Stimulated activated CD4-positive, alpha-beta T cell treated with anti-CD3 and anti-CD28 coated beads, TNF-alpha, amount 100 ng/mL, for 48 hours (primary cell): ENCODE data around the gene GALNT9.
A peak's percentile ranks its signal among the peaks of the same experiment; 100 is the strongest.
"Not testable (repeated sequence)": the region's sequence is repeated elsewhere in the genome, so short reads cannot be mapped to it uniquely, and the experiment has no call there.

Experiments used
- DNase-seq, 3 donors: peaks; one replicate each; pipeline ENCODE4 v3.0.0-alpha.2; 2020; ENCODE audit warnings: low read depth in 3 of 3

GALNT9 gene

GRCh38 chr12:132155771-132156572 is 173.4 kb downstream of the GALNT9 start:
- DNase-seq: no peak

- no peak for DNase-seq
Measured at GRCh38 chr12:132154941-132155770, 174.2 kb downstream of the GALNT9 start.

- no peak for DNase-seq
Measured at GRCh38 chr12:132154341-132154761, 175.0 kb downstream of the GALNT9 start.

- peak; percentile 30 to 47 (median 43) for DNase-seq
Measured at GRCh38 chr12:132153501-132154340, 175.7 kb downstream of the GALNT9 start.

GRCh38 chr12:132152953-132153352 is 176.4 kb downstream of the GALNT9 start:
- DNase-seq: no peak

- DNase-seq: no peak
Measured at GRCh38 chr12:132152411-132152821, 177.0 kb downstream of the GALNT9 start.

GRCh38 chr12:132151766-132152410 is 177.5 kb downstream of the GALNT9 start:
- DNase-seq: no peak

- no peak for DNase-seq
Measured at GRCh38 chr12:132151145-132151765, 178.1 kb downstream of the GALNT9 start.

GRCh38 chr12:132150780-132151144 is 178.6 kb downstream of the GALNT9 start:
- no peak for DNase-seq

- DNase-seq: not testable (repeated sequence)
Measured at GRCh38 chr12:132149526-132149925, 179.9 kb downstream of the GALNT9 start.

- no peak for DNase-seq
Measured at GRCh38 chr12:132148368-132149045, 180.9 kb downstream of the GALNT9 start.

- no peak for DNase-seq
Measured at GRCh38 chr12:132147423-132148367, 181.7 kb downstream of the GALNT9 start.

- DNase-seq: no peak
Measured at GRCh38 chr12:132146772-132147422, 182.5 kb downstream of the GALNT9 start.
